ENCODE measurements around the gene LPAR1.

LPAR1 gene

DNA sequence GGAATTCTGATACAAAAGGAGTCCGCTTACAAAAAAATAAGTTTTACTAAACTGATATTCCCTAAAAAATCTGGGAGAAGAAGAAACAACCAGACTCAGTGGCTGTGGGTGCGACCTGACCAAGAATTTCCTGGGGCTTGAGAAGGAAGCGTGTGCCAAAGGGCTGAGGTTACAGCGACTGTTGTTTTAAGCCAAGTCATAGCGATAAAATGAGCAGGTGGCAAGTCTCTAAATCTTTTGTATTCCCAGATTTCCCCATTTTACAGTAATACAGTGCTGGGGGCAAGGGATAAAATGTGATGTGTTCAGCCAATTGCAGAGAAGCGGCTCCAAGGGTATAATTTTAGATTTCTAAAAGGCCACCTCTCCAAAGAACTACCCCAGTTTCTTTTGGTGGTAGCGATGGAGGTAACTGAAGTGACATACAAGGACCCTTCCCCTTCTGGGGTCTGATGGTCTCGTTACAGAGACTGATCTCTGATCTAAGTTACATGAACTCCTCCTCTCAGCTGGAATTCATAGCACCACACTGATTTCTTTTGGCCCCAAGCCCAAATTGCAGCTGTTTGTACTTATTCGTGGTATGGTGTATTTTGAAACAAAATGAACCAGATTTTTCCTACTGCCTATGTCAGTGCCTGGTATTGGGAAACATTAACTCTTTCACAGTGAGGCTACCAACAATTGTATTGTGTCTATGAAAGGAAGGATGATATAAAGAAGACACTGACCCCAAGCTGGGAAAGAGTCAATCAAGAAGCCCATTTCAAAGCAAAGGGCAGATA, 41.6 kb downstream of the LPAR1 start:
- peak; percentile 47 for DNase-seq

DNA sequence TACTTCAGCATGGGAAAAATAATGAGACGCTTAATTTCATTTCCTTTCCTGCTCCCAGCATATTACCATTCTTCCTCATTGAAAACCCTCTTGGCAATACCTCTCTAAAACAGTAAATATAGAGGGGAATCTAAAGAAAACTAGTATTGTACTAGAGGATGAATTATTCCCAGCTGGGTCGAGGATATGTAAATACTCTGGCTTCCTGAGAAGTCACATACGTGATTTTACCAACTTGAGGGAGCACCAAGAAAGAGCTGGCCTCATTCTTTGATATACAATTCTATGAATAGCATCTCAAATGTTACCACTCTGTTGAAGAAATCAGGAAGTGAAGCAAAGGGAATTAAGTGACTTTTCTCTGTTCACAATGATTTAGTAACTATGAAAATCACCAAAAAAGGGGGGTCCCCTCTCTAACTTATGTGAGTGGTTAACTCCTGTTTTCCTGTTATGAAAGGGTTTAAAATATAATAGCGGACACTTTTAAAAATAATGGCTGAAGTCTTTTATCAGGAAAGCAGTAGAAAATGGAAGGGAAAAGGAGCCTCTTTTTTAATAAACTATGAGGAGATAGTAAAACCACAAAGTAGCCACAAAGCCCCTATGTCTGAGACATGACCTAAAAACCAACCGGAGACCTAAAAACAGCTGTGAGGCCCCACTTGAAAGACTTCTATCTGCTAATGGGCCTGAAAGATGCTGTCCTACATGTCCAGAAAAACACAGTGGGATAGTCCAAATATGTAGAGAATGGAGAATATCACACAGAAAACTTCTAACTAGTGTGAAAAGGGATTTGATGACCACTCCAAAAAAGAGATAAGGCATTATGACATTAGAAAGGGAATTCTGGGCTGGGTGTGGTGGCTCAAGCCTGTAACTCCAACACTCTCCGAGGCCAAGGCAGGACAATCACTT, 42.6 kb downstream of the LPAR1 start:
- no peak for DNase-seq

DNA sequence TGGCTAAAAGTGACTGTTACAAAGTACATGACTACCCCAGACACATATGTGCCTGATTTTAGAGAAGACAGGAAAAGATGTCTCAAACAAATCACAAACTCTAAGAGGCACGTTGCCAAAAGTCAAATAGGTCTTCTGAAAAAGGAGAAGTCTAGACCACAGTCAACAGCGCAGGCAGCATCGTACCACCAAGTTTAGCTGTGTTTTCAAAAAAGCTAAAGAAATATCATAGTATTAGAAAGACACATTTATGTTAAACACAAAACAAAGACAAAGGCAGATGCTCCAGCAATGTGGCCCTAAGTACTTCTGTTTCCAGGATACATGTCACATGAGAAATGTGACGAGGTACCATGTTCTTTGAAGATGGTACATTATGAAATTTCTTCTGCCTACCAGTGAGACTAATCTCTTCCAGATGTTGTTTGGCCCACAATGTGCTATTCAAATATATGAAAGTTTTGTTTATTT, 43.5 kb downstream of the LPAR1 start:
- DNase-seq = peak; percentile 38

DNA sequence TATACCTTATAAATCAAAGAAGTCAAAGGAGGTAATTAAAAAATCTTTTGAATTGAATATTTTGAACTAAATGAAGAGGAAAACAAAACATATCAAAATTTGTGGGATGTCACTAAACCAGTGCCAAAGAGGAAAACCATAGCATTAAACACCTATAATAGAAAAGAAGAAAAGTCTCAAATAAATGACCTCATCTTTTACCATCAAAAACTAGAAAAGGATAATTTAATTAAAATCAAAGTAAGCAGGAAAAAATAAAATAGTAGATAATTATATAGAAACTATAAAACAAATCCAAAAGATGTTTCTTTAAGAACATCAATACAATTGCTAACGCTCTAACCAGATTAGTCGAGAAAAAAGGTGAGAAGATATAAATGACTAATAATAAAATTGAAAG, 47.8 kb downstream of the LPAR1 start:
- no peak for DNase-seq

DNA sequence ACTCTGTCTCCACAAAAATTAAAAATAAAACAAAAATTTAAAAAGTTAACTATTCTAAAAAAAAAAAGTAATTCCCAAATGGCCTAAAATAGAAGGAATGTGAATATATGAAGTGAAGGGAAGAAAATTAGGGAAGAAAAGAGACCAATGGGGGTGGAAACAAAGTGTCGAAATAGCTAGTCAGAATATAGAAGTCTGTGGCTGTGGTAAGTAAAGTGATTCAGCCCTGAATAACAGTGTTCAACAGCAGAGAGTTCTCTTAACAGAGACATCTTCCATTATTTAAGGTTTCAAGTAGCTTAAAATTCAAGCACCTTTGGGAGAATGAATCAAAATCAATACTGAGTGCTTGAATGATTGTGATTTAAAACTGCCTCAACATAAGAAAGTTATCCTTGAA, 51.7 kb downstream of the LPAR1 start:
- DNase-seq = no peak

DNA sequence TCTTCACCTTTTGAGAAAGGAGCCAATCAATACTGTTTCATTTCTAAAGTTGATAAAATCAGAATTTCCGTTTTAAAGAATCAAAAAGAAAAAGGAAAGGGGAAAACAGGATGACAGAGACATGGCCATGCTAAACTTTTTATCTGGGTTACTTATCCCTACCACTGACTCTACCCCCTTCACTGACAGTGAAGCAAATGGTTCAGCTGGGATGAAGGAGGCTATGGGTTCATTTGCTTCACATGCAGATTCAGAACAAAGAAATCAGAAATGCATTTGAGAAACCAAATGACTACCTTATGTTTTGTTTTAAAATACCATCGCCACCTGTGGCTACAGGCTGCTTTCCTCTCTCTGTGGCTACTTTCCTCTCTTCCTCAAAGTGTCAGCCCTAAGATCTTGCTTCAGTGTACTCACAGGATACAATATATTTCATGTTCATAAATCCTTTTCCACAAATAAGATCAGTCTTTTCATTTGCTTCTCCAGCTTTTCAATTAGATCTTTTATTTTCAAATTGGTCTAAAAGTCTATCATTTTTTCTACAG, 53.3 kb downstream of the LPAR1 start:
- DNase-seq = no peak

DNA sequence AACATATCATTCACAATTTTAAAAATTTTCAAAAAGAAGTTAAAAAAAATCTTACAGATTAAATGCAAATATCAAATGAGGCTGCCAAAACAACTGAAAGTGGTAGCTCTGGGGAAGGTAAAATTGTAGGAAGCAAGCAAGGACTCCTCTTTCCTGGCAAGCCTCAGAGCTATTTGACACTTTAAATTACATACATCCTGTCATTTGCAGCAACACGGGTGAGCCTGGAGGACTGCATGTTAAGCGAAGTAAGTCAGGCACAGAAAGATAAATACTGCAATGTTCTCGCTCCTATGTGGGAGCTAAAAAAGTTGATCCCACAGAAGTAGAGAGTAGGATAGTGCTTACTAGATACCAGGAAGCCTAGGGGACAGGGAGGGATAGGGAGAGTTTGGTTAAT, 58.0 kb downstream of the LPAR1 start:
- DNase-seq = no peak

DNA sequence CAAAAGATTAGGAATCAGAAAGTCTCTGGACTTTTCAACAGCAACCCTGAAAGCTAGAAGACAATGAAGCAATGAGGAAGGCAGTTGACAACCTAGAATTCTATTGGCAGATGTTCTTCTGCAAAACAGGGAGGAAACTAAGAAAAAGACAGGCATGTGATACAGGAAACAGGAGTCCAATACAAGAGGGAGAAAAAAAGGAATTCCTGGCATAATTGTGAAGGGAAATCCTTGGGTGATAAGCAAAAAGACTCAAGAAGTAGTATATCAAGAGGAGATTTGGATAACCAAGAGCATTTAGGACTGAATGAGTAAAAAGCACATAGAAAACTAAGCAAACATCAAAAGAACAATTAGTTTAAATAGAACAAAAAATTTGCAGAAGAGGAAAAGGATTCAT, 58.6 kb downstream of the LPAR1 start:
- no peak for DNase-seq

DNA sequence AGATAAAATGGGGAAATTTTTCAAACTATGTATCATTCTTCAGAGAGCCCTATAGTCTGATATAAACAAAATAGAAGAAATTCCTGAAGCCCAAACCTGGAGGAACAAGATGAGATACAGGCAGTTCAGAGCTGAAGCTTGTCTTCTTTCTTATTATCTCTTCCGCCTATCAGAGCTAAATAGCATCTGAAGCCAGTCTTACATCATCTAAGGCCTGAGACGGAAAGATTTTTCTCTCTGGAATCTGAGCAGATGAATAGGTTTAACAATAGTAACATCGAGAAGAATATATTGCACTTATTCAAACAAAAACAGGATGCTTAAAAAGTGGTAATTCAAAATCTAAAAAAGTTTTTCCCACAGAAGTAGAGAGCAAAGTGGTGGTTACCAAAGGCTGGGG, 59.8 kb downstream of the LPAR1 start:
- no peak for DNase-seq

DNA sequence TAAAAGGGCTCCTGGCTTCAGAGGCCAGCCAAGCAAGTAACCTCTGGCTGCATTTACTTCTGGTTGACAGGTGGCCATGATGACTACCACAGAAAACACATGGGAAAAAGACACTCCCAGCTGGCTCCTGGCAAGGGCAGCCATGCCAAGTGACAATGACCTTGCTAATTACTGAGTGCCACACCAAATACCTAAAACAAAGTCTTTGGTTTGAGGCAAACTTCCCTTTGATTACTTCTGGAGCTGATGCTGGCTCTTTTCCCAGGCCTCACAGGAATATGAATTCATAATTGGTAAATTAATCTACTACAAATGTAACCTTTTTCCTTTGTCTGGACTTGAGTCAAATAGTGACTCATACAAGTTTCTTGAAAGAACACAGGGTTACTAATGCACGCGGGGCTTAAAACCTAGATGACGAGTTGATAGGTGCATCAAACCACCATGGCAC, 61.0 kb downstream of the LPAR1 start:
- DNase-seq = peak; percentile 30

DNA sequence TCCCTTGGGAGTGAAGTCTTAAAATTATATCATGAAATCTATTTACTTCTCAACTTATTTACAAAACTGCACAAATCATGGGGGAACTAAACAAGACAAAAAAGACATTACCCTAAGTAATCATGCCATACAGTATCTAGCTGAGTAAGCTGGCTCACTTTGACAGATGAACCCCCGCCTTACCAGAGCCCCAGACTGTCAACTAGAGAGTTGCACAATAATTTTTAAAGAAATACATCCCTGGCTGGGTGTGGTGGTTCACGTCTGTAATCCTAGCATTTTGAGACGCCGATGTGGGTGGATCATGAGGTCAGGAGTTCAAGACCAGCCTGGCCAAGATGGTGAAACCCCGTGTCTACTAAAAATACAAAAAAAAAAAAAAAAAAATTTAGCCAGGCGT, 62.3 kb downstream of the LPAR1 start:
- DNase-seq = no peak

DNA sequence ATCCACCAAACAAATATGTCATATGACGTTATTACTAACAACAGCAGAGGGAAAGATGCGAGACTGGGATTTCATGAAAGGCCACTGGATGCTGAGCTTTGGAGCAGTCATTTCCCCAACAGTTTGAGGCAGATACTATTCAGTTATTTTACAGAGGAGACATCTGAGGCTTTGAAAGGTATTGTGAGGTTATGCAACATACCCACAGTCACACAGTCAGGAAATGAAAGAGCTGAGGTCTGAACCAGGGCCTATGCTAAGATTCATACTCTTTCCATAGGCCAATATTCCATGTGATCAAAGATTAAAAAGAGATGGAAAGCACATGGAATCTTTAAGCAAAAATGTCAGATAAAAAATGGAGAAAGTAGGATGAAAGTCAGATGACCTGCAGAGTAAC, 63.0 kb downstream of the LPAR1 start:
- DNase-seq = no peak

DNA sequence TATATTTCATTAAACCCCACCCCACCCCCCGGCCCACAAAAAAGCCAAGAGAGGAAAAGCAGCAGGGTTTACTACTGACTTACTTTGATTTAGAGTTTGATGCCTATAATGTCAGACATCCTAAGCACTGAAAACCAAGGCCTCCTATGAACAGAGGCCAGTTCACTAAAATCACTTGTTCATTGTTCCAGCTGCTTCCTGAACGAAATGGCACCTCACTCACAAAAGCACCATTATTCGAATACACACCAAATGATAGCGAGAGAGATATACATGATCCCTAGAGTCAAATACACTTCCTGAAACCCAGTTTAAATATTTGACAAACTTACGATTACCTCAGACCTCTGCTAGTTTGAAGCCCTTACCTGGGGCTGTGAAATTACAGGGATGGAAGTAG, 66.6 kb downstream of the LPAR1 start:
- DNase-seq = no peak

DNA sequence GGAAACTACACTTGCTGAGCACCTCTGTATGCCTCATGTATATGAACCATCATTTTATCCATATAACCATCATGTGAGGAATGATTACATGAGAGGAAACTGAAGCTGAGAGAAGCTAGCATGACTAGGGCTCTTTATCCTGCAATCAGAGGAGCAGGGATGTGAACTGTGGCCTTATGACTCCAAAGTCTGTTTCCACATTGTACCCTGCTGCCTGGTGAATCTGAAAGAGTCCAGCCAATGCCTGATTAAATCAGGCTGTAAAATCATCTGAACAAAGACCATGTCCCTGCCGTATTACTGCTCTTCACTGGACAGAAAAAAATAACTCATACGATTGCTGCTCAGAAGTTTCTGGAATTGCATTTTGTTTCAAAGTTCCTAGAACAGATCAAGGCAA, 67.0 kb downstream of the LPAR1 start:
- no peak for DNase-seq

DNA sequence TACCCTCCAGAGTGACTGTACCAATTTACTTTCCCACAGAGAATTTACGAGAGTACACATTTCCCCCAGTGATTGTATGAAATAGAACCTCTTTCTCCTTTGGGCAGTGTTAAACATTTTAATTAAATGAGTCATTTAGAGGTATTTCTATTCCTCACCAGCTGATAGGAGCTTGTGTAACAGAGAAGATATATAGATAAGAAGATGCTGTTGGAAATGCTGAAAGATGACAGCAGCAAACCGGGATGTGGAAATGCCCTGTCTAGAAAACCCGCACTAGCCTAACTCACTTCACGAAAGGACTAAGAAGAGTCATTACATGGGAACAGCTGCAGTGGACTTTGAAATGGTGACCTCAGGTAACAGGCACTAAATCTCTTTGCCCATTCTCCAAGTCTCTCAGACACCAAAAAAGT, 68.3 kb downstream of the LPAR1 start:
- no peak for DNase-seq

DNA sequence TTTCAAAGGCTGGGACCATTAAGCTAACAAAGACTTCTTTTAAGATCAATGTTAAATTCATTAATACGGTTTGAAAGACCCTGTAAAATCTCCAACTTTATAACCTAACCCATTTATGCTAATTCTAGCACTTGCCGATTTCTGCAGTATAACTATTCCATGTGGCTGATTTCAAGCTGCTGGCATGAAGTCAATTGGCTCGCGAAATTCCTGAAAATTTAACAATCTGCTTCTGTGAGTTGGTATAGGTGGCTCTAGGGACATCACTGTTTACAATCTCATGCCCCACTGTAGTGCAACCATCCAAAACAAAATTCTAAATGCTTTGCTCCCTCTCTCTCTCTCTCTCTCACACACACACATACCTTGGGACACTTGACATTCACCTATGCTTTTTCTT, 70.2 kb downstream of the LPAR1 start:
- DNase-seq = no peak

DNA sequence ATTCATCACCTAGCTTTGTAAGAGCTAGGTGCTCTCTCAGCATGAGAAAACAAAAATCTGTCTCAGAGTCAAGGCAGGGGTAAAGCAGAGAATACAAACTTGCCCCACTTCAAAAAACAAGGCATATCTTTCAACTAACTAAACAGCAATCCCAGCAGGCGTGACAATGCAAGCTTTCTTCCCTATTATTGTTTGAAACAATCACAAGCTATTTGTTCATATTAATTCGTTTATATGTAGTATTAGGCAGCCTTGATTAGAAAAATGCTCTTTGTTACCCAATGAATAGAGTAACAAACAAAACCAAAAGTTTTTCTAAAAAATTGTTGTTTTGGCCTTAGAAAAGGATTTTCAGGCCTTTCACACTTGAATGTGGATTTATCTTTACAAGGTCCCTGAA, 71.1 kb downstream of the LPAR1 start:
- no peak for DNase-seq

DNA sequence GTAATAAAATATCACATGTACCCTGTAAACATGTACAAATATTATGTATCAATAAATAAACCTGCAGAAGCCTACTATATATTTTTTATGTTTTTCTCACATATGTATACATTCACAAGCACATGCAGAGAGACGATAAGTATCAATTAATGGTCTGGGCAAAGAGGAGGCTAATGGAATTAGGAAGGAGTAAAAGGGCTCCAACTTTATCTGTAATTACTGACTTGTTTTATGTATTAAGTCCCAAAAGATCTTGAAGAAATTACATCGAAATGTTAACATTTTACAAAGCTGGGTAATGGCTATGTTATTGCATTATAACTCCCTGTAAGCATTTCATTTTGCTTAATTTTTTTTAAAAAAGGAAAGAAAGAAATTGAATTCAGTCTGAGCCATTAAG, 78.0 kb downstream of the LPAR1 start:
- DNase-seq = no peak

DNA sequence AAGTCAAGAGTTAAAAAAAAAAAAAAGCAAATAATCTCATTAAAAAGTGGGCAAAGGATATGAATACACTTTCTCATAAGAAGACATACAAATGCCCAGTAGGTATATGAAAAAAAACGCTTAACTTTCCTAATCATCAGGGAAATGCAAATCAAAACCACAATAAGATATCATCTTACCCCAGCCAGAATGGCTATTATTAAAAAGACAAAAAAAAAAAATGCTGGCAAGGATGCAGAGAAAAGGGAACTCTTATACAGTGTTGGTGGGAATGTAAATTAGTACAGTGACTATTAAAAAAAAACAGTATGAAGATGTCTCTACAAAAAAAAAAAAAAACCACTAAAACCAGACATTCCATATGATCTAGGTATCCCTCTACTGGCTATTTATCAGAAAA, 79.4 kb downstream of the LPAR1 start:
- no peak for DNase-seq

DNA sequence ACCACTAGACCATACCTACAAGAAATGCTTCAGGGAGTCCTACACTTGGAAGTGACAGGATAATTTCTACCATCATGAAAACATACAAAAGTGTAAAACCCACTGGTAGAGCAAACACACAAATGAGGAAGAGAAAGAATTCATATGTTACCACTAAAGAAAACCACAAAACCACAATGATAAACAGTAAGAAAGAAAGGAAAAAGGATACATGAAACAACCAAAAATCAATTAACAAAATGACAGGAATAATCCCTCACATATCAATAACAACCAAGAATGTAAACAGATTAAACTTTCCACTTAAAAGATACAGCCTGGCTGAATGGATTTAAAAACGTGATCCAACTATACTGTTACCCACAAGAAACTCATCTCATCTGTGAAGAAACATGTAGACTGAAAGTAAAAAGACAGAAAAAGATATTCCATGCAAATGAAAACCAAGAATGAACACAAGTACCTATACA, 83.4 kb downstream of the LPAR1 start:
- DNase-seq = no peak

DNA sequence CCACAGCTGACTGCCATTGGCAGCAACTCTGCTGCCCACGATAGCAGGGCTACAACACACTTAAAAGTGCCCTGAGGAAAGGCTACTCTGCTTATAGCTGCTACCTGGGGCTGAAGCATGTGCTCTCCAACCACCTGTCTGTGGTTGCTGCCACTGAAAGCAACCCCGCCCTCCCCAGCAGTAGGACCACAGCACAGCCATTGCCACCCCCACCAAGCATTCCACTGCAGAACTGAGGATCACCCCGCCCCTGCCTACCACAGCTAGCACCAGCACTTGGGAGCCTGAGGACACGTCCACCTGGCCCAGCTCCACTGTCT, 85.8 kb downstream of the LPAR1 start:
- DNase-seq = no peak

DNA sequence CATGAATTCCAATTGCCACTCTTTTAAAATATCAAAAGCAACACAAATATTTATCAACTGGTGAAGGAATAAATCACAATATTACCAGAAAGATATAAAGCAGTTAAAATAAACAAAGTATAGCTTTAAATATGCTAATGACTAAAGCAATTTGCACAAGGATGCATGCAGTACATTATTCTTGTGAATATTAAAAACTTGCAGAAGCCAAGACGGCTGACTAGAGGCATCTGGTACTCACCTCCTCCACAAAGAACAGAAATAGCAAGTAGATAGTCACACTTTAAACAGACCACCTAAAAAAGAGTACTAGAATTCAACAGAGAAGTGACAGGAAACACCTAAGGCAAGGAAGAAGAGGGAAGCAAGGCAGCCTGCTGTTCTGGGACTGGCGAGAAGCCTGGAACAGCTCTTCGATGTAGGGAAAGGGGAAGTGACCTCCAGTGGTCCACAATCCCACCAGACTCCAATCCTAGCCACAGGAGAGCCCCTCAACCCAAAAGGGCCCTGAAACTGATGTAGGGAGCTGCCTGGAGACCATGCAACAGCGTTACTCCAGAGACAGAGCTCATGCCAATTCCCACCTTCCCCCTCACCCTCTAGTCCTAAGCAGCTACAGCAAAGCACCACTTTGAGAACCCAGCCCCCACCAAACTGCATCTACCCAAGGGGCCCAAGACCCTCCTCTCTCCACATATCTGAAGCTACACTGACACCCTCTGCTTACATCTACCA, 86.3 kb downstream of the LPAR1 start:
- no peak for DNase-seq

DNA sequence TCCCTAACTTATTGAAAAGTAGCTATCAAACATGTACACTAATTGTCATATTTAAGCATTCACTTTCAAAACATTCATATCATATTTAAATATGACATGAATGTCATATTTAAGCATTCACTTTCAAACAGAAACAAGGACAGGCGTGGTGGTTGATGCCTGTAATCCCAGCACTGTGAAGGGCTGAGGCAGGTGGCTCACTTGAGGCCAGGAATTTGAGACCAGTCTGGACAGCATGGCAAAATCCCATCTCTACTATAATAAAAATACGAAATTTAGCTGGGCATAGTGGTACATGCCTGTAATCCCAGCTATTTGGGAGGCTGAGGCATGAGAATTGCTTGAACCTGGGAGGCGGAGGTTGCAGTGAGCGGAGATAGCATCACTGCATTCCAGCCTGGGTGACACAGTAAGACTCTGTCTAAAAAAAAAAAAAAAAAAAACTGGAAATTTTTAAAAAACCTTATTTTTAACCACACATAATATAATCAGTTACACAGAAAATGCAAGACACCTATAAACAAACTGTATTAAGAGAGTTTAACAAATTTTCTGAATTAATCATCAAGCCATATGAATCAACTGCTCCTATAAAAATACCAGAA, 88.1 kb downstream of the LPAR1 start:
- no peak for DNase-seq

Data from eye (tissue), 1 donor.